ENCODE results near the gene CCDC74B. TPM values are rescaled to one million over a fixed set of nuclear protein-coding genes. Genes with fewer than 3 reads are reported as not detected.
A peak's percentile ranks its signal among the peaks of the same experiment; 100 is the strongest.
"Not testable (repeated sequence)": the region's sequence is repeated elsewhere in the genome, so short reads cannot be mapped to it uniquely, and the experiment has no call there.

The CCDC74B gene
- total RNA-seq, result 0.64 TPM
- long read RNA-seq, partial matches to known transcripts, result 0 of 2 reads
- long read RNA-seq, other reads (novel, unspliced or antisense), result 0 of 2 reads

DNA sequence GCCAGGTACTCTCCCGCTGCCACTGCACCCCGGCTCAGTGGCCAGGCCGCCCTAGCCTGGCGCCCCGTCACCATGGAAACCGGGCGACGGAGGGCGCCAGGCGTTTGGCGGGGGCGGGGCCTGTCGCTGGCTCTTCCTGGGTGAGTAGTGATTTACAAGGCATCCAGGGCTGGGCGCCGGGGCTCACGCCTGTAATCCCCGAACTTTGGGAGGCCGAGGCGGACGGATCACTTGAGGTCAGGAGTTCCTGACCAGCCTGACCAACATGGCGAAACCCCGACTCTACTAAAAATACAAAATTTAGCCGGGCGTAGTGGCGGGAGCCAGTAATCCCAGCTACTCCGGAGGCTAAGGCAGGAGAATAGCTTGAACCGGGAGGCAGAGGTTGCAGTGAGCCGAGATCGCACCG, at the start of gene CCDC74B:
CCDC74B (minus strand) TSS at position 107 of the 409 bp plus-strand sequence. CDS start 116 bp downstream, outside the sequence.
- peak; percentile 84 for DNase-seq (ENCODE audit: low spot score)

DNA sequence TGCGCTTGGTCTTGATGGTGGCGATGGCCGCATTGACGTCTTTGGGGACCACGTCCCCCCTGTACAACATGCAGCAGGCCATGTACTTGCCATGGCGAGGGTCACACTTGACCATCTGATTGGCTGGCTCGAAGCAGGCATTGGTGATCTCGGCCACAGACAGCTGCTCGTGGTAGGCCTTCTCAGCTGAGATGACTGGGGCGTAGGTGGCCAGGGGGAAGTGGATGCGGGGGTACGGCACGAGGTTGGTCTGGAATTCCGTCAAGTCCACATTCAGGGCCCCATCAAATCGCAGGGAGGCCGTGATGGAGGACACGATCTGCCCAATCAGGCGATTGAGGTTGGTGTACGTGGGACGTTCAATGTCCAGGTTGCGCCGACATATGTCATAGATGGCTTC, 48.9 kb upstream of the CCDC74B start:
- DNase-seq (ENCODE audit: low spot score), result peak; percentile 60

DNA sequence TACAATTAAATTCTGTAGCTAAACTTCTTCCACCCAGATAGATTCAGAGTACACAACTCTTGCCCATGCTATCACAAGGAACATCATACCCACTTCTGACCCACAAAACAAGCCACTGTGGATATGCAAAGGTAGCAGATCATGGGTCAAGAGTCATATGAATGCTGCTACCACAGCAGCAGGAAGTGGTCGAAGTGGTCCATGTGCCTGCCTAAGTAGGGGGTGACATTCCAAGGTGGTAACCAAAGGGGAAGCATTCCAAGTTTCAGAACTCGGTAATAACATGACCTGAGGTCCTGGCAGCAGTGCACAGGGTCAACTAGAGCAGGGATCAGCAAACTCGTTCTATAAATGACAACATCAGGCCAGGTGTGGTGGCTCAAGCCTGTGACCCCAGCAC, 47.5 kb upstream of the CCDC74B start:
- DNase-seq (ENCODE audit: low spot score), result peak; percentile 49

GRCh38 chr2:130191319-130191718, 46.4 kb upstream of the CCDC74B start:
- DNase-seq (ENCODE audit: low spot score), result peak; percentile 33

DNA sequence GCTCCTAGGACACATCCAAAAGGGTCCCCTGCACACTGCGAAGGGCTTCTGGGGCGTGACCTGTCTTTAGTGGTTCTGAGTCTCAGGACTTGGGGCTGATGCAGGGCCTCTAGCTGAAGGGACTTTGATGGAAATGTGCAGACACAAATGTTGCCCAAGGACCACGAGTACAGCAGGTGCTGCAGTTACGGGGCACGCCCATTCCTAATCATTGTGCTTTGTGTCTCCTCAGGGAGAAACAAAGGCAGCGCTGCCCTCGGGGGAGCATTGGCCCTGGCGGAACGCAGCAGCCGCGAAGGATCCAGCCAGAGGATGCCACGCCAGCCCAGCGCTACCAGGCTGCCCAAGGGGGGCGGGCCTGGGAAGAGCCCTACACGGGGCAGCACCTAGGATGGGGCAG, 45.3 kb upstream of the CCDC74B start:
- DNase-seq (ENCODE audit: low spot score), result peak; percentile 74

GRCh38 chr2:130188958-130189357, 44.0 kb upstream of the CCDC74B start:
- DNase-seq (ENCODE audit: low spot score), result not testable (repeated sequence)

GRCh38 chr2:130187859-130188792, 43.2 kb upstream of the CCDC74B start:
- DNase-seq (ENCODE audit: low spot score), result peak; percentile 65

GRCh38 chr2:130187268-130187667, 42.4 kb upstream of the CCDC74B start:
- DNase-seq (ENCODE audit: low spot score), result peak; percentile 57

DNA sequence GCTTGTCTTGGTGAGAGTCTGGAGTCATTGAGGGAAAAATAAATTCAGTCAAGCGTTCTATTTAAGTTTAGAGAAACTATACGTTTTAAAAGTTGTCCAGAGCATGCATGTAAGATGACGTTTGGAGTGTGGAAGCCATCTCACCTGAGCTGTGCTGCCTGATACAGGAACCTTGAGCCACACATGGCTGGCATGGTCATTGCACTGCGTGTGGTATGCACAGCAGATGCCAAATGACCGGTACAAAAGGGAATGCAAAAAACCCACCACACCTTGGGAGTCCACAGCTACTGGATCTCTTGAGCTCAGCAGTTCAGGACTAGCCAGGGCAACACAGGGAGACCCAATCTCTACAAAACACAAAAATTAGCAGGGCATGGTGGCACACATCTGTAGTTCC, 41.5 kb upstream of the CCDC74B start:
- DNase-seq (ENCODE audit: low spot score), result peak; percentile 51

- DNase-seq (ENCODE audit: low spot score), result peak; percentile 64
Measured at GRCh38 chr2:130185896-130186295, 41.0 kb upstream of the CCDC74B start.

DNA sequence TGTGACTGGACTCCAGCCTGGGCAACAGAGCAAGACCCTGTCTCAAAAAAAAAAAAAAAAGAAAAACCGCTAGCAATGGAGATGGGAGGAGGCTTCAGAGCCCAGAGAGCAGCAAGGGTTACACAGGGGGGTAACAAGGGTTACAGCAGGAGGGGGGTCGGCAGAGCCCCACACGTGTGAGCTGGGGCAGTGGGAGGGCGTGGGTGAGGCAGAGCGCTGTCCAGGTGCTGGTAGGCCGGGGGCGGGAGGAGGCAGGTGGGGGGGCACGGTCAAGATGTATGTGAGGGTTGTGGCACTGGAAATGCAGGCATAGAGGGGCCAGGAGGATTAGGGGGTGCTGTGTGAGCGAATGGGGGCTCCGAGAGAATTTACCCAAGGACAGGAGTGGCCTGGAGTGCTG, 40.5 kb upstream of the CCDC74B start:
- no peak for DNase-seq (ENCODE audit: low spot score)

- no peak for DNase-seq (ENCODE audit: low spot score)
Measured at GRCh38 chr2:130183512-130184373, 38.8 kb upstream of the CCDC74B start.

- not testable (repeated sequence) for DNase-seq (ENCODE audit: low spot score)
Measured at GRCh38 chr2:130182826-130183511, 38.1 kb upstream of the CCDC74B start.

GRCh38 chr2:130181880-130182682, 37.2 kb upstream of the CCDC74B start, which contains the start of gene MZT2B:
MZT2B (plus strand) TSS chr2:130182262; CDS start chr2:130182283, 21 bp downstream.
- peak; percentile 96 for DNase-seq (ENCODE audit: low spot score)

DNA sequence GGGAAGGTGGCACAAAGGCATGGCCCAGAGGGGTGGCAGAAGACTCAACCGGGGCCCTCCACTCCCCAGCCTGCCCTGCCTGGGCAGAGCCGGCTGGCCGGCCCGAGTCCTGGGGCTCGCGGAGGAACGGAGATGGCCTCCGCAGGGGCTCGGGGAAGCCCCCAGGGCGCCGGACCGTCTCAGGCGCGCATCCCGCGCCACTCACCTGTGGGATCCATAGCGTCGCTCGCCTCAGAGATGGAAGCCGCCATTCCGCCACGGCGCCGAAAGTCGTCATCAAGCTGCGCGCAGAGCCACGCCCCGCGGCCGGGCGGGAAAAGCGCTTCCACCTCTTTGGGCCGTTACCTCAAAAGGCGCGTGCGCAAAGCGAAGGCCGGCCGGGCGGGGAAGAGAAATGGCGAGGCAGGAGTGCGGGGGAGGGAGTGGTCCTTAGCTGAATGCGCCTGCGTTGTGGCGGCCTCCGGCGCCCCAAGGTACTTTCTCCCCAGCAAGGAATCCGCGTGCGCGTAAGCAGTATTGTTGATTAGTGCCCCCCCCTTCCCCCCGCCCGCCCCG, 36.5 kb upstream of the CCDC74B start, which contains the start of gene SMPD4:
SMPD4 (minus strand) TSS at position 278 of the 555 bp plus-strand sequence. CDS start 5,010 bp downstream, outside the sequence.
- DNase-seq (ENCODE audit: low spot score), result peak; percentile 99

DNA sequence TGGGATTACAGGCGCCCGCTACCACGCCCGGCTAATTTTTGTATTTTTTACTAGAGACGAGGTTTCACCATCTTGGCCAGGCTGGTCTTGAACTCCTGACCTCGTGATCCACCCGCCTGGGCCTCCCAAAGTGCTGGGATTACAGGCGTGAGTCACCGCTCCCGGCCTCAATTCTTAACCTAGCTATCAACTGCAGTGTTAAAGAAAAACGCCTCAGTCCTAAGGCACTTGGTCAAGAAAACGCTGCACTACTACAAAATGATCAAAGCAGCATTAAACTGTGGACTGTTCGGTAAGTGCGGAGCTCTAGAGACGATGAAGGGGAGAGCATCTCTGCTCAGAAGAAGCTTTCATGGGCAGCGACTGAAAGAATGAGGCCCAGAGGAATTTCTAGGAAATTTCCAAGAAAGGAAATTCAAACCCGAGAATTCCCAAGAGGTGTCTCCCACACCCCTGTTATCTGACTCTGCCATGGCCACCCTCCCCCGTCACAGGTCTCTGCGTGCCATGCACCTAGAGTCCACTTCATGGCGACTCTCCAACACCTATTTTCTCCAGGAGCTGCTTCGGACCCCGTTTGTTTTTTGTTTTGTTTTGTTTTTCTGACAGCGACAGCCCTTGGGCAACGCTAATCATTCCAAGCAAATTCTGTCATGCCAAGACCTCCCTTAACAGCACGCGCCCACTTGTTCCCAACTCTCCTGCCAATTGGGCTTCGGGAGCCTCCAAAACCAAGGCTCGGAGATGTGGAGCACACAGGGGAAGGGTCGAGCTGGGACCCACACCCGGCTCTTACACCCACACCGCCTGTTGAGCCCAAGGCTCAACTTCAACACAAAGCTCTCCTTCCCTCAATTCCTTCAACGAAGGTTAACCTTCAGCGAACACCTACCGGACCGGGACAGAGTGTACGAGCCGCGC, 35.8 kb upstream of the CCDC74B start:
- not testable (repeated sequence) for DNase-seq (ENCODE audit: low spot score)

- not testable (repeated sequence) for DNase-seq (ENCODE audit: low spot score)
Measured at GRCh38 chr2:130174866-130175265, 30.0 kb upstream of the CCDC74B start.

- no peak for DNase-seq (ENCODE audit: low spot score)
Measured at GRCh38 chr2:130169896-130170295, 25.0 kb upstream of the CCDC74B start.
